Ramos (cell line): ENCODE results near the gene SPRR5.

Experiments used
- in situ Hi-C: fragments of 300-500 bp; cut with MboI; formaldehyde crosslinking; loops from one replicate; pipeline ENCODE4 v1.14.3; 2022; ENCODE audit warnings: low sequenced_read_pairs; ENCODE audit not compliant: unreplicated experiment

Gene SPRR5, protein sequence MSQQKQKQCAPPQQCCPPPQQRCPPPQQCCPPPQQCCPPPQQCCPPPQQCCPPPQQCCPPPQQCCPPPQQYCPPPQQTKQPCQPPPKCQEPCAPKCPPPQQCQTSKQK

GRCh38 chr1:152946651-152947256 is at the start of gene SPRR5:
Gene SPRR5 (plus strand): TSS chr1:152947206. CDS start chr1:152948555, 1,349 bp downstream.
- in situ Hi-C loops: no loop called here

- in situ Hi-C loops: no loop called here
Measured at GRCh38 chr1:152899027-152899426, 48.0 kb upstream of the SPRR5 start.

DNA sequence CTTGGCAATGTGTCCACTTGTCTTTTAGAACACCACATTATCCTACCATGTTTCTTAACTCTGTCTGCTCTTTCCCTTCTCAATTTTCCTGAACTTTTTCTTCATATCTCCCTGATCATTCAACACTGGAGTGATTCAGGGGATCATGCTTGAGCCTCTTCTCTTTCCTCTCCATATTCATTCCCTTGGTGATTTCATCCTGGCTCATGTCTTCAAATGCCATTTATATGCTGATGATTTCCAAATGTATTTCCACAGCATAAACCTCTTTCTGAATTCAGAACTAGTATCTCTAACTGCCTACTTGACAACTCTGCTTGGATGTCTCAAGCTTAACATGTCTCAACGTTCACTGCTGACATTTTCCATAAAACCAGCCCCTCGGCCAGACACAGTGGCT is 47.1 kb upstream of the SPRR5 start:
- in situ Hi-C loops: no loop called here

GRCh38 chr1:152901631-152902030 is 45.4 kb upstream of the SPRR5 start:
- in situ Hi-C loops: no loop called here

DNA sequence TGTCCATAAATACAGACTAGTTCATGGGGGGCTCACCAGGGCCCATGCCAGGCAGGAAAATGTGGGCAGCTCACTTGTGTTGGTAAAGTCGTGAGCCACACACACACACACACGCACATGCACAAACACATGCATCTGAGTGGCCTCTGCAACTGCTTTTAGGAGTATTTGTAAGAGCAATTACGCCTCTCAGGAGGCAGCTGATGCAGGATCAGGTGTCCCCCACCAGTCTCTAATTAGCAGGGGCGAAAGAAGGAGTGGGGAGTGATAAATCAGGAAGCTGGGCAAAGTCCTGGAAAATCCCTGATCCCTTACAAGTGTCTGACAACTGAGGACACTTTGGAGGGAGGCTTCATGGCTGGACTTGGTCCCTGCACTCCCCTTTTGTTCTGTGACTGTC is 44.4 kb upstream of the SPRR5 start:
- in situ Hi-C loops: no loop called here

DNA sequence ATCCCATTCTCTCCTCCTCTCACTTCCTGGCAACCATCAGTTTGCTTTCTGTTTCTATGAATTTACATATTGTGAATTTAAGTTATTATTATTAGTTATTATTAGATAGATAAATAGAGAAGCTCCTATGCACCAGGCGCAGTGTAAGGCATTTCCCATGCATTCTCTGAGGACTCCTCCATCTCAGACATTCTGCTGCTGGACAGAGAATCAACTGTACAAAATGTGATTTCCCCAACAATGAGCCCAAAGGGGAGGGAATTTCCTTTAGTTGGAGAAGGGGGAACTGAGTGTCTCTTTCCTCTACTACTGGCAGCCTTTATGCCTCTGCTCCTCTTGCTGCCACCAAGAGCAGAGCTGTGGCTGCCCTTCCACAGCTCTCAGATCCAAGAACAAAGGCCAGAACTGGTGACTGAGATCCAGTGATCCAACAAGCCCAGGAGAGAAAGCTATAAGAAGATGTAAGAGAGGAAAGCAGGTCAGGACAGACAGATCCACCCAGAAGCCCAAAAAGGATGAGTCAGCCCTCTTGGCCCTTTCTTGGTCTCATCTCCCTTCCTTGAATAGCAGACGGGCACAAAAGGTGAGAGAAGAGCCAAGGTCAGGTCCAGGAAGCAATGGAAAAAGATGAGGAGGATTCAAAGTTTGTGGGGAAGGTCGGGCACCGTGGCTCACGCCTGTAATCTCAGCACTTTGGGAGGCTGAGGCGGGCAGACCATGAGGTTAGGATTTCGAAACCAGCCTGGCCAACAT is 42.1 kb upstream of the SPRR5 start:
- in situ Hi-C loops: no loop called here

DNA sequence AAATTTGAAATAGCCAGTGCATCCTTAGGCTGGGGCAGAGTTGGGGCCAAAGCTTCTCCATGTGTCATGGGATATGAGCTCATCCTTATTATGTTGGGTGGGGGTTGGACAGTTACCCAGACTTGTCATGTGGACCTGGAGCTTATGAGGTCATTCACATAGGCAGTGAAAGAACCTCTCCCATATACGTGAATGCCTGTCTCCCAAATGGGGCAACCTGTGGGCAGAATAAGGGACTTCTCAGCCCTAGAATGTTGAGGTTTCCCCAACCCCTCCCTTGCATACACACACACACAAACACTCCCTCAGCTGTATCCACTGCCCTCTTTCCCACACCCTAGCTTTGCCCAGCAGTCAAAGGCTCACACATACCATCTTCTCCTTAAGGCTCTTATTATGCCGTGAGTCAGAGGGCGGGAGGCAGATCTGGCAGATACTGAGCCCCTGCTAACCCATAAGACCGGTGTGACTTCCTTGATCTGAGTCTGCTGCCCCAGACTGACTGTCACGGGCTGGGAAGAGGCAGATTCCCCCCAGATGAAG is 40.9 kb upstream of the SPRR5 start:
- in situ Hi-C loops: no loop called here

DNA sequence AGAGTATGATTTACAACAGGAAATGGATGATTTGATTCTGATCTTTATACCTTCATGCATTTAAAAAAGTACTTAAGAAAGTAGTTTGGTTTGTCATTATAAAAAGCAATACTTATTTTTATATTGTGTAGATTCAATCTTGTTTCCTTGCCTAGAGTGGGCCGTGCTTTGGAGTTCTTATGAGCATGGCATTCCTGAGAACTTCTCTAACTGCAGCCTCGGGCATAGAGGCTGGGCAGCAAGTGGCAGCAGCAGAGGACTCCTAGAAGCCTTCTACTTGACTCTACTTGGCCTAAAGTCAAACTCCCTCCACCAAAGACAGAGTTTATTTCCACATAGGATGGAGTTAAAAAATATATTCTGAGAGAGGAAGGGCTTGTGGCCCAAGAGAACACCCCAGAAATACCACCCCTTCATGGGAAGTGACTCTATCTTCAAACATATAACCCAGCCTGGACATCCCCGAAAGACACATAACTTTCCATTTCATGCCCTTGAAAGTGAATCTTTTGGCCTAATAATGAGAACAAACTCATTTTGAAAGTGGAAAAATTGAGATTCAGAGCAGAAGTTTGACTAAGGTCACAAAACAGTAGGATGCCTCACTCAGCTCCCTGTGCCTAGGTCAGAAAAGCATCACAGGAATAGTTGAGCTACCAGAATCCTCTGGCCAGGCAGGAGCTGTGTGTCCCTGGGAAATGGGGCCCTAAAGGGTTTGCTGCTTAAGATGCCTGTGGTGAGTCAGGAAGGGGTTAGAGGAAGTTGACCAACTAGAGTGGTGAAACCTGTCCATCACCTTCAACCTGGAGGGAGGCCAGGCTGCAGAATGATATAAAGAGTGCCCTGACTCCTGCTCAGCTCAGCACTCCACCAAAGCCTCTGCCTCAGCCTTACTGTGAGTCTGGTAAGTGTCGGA is 39.1 kb upstream of the SPRR5 start, which contains the start of gene IVL:
IVL (plus strand) TSS at position 861 of the 916 bp plus-strand sequence. CDS start 1,252 bp downstream, outside the sequence.
- in situ Hi-C loops: no loop called here

DNA sequence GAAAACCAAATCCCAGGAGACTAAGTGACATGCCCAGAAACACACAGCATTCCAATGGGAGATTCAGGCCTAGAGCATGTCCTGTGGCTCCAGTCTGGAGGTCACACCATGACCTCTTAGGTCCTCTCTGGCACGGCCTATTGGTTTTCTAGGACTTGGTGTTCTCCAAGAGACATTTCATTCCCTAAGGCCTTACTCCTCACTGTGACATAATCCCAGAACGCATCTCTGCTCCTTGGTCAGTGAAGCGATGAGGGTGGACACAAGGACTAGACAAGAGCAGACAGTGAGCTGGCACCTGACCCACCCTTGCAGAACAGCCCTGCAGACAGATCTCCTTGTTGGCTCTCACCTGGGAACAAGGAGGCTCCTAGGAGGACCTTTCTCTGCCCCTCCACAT is 37.8 kb upstream of the SPRR5 start:
- in situ Hi-C loops: no loop called here

DNA sequence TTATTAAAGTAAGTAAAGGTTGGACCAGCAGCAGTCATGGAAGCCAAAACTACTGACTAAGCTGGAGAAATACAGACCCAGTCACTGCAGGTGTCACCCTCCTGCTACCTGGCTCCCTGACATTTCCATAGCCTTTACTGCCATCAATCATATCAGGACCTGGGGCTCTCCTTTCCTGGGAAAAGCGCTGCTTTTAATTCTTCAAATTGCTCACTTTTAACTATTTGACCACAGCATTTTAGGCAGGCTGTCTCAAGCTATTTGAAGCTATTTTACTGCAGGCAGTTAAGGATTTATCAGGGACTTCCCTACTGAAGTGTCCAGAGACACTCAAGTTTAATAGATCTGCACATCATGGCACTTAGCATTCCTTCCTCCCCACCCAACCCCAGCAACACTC is 34.5 kb upstream of the SPRR5 start:
- in situ Hi-C loops: no loop called here

DNA sequence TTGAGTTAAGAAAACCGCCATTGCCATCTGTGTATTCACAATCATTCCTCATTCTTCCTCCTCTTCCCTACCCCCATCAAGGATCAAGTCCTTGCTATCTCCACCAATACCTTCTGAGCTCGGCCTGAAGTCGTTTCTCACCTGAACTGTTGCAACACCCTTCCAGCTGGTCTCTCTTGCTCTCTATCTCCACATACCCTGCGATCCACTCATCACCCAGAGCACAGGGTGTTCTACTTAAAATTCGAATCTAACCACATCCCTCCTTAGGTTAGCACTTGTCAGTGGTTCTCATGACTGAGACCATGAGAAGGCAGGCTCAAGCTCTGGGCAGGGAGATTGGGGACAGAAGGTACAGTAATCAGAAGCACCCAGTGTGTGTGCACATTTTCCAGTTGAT is 34.1 kb upstream of the SPRR5 start:
- in situ Hi-C loops: no loop called here

DNA sequence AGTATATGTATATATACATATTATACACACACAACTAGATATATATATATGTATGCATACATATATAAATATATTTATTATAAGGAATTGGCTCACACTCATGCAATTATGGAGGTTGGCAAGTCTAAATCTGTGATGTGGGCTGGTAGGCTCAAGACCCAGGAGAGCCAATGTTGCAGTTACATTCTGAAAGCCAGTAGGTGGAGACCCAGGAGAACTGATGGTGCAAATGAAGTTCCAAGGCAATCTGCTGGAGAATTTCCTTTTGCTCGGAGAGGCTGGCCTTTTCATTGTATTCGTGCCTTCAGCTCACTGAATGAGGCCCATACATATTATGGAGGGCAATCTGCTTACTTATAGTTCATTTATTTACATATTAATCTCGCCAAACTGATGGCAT is 29.2 kb upstream of the SPRR5 start:
- in situ Hi-C loops: no loop called here

DNA sequence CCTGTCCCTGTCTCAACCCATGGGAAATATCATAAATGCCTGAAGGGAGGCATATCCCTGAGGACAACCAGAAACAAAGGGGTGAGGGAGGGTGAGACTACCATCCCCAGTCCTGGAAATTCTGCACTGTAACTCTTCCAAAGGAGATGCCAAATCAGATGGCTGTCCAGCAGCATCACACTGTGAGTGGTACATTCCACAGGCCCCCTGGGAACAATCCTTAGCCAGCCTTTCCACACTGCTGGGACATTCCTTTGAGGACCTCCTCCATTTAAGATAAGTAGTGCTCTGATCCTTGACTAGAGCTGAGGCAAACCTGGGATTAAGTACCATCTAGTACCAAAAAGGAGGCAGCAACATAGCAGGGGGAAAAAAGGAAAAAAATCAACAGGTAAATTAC is 27.9 kb upstream of the SPRR5 start:
- in situ Hi-C loops: no loop called here

DNA sequence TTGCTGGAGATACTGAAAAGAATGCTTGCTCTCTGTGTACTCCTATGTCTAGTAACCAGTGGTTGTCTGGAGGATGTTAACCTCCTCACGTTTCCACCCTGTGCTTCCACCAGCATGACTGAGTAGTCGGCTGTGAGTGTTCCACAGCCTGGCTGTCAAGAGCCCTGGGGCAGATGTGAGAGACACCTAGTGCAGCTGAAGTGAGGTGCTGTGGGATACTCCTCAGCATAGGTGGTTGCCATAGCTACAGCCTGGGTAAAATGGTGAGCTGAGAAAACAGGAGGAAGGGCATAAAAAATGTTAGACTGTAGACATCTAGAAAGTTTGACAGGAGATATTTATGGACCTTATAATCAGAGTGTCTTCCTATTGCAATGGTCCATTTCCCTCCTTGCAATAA is 22.8 kb upstream of the SPRR5 start:
- in situ Hi-C loops: no loop called here

GRCh38 chr1:152926091-152926490 is 20.9 kb upstream of the SPRR5 start:
- in situ Hi-C loops: no loop called here

- in situ Hi-C loops: no loop called here
Measured at GRCh38 chr1:152928671-152929070, 18.3 kb upstream of the SPRR5 start.

- in situ Hi-C loops: no loop called here
Measured at GRCh38 chr1:152932170-152932811, 14.7 kb upstream of the SPRR5 start.

DNA sequence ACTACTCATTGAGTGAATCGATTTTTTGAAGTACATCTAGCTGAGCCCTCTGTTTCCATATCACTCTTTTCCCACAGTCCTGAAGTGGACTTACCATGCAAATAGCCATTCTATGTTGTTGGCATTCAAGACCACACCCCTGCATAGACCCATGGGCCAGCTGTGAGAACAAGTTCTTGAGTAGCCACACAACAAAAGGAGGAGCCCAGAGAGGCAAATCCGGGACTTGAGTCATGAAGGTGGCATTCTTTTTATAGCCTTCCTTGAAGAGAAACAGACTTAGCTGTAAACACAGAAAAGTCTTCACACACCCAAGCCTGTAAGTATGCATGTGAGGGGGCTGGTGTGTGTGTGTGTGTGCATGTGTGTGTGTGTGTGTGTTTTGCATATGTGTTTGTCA is 13.8 kb upstream of the SPRR5 start:
- in situ Hi-C loops: no loop called here

- in situ Hi-C loops: no loop called here
Measured at GRCh38 chr1:152940614-152941013, 6.4 kb upstream of the SPRR5 start.
